ENCODE data around the gene DCST1.
A peak's percentile ranks its signal among the peaks of the same experiment; 100 is the strongest.

Gene DCST1

DNA sequence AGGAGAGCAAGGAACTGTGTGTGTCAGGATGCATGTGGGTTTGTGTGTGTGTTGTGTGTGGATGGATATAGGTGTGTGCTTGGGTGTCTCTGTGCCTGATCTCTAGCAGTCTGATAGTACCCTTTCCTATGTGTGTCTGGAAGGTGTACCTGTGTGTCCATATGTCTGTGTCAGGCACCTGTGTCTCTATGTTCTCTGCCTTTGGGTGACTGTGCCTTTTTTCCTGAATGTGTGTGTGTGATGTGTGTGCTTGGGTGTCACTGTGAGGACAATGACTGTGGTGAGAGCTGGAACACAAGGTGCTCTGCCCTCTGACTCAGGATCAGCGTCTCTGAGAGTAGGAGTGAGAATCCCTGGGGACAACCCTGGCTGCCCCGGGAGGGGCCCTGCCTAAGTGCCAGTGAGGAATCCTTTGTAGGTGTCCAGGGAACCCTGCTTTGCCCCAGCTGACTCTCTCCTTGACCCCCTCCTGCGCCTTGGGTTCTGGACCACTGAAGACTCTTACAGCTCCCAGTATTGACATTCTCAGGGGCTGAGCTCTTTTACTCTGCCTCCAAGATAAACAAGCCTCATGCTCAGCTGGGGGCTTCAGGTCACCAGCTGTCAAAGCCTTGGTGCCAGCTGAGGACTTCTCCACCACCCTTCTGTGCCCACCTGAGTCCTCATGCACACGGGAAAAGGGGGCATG is 44.3 kb downstream of the DCST1 start:
- DNase-seq: peak; percentile 52

DNA sequence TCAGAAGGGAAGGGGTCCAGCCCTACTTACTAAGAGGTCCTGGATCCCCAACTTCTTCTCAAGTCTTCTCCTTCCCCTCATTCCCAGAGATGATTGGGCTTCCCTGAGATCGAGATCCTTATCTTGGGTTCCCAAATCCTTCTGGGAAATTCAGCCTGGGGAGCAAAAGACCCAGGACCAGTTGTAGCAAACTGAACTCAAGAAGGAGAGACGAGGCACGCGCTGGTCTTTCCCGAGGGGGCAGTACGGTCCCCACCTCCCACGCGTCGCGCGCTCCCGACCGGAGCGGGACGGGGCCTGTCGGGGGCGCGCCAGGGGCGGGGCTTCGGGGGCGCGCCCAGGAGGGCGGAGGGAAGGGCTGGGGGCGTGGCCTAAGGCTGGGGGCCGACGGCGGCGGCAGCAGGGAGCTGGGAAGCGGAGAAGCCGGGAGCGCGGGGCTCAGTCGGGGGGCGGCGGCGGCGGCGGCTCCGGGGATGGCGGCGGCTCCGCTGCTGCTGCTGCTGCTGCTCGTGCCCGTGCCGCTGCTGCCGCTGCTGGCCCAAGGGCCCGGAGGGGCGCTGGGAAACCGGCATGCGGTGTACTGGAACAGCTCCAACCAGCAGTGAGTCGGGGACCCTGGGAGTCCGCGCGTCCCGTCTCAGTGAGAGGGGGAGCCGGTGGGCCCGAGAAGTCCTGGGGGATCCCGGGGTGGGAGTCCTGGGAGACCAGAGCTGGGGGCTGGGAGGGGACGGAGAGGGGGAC is 45.0 kb downstream of the DCST1 start, which contains the start of gene EFNA3:
Gene EFNA3, plus strand, starts transcription at position 369 of the 741 bp plus-strand sequence. Its CDS starts 105 bp downstream, at position 474.
- DNase-seq: peak; percentile 73

DNA sequence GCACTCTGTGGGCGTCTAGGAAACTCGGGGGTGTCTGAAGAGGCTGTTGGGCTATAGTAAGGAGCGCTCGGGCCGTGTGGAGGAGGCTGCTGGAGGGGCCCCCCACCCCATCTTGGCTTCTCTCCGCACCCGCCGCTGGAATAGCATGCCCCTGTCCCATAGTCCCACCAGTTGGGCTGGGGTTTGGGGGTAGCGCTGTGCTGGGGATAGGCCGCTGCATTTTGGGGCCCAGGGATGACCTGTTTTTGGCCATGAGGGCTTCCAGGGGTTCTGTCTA is 45.5 kb downstream of the DCST1 start:
- DNase-seq: no peak

DNA sequence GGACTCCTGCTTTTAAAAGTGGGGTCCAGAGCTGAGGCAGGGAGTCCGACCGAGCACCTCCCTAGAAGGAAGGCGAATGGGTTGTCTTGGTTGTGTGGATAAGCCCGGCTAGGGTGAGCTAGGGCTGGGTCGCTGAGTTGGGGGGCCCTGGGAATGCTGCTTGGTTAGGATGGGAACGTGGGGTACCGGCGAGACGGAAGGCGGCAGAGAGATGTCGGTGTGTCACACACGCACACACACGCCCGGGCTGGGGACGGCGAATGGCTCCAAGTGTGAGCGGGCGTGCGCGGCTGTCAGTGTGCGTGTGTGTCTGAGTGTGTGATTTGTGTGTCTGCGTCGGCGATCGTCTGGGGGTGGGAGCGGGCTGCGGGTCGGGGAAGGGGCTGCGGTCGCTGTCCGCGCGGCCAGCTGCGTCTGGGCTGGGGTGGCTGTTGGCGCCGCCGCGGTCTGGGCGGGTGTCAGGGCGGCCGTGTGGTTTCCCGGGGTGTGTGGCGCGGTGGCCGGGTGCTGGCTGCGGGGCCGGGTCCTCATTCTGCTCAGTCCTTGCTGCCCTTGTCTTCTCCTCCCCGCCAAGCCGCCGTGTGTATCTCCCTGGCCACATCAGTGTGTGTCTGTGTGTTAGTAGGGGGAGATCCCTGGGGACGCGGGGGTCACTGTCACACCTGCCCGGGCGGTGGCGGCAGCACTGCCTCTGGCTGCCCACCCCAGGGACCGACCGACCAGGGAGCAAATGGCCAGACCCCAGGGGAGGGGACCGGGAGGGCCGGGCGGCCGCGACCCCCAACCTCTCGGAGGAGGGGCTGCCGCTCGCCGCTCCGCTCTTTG is 46.1 kb downstream of the DCST1 start:
- peak; percentile 65 for DNase-seq

DNA sequence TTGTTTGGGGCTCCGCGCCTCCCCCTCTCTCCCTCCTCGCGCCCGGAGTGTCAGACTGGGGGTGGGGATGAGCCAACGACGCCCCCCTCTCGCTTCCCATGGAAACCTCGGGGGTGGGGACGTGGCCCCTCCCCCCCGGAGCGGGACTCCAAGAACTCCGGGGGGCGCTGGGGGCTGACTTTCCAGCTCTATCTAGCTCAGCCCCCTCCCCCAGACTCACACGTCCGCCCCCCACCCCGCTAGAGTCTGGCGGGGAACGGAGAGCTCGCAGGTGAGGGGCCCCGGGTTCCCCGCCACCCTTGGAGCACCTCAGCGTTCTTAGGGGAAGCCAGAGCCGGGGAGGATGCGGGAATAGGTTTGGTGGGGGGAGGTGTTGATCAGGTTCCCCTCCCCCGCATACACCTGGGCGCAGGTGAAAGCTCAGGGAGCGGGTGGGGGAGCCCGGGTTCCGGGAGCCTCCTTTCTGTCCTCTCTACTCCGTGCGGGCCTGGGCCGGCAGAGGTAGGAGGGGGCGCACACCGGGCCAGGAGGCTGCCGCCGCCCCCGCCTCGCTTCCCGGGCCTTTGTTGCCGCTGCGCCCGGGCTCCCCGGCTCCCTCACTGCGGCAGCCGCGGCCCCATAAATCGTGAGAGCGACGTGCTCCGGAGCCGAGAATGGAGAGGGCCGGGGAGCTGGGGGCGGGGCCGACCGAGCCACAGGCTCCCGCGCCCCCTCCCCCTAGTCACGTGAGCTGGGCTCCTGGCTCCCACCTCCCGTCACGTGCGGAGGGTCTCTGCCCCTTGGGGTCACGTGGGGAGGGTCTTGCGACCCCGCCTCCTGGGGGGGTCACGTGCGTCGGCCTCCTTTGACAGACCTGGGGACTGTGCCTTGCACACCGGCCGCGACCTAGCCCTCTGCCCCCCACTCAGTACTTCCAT is 46.9 kb downstream of the DCST1 start:
- DNase-seq: peak; percentile 86

DNA sequence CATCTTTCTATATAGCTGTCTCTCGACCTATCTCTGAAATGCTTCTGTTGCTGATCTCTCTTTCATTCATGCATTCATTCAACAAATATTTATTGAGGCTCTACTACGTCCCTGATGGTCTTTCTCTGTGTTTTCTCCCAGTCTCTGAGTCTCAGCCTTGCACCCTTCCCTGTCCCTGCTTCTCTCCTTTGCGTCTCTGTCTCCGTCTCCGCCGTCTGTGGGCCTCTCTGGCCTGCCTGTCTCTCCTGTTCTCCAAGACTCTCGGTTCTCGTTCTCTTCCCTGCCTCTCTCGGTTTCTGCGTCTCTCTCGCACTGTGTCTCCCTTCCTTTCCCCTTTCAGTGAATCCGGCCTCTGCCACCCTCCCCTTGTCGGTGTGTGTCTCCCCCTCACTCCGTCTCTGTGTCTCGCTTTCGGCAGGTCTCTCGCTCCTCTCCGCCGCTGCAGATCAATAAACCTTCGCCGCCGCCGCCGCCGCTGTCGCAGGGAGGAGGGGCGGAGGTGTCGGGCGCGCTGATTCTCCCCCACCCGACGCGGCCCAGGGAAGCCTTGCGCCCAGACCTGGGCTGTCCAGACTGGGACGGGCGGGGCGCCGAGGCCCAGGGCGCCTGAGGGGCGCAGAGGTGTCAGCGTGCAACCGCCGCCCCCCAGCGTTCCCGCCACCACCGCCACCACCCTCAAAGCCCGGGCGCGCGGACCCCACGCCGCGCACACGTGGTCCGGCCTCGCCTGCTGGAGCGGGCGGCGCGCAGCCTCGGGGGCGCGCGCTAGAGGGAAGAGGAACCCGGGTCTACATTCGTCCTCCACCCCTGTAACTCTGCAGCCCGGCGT is 48.1 kb downstream of the DCST1 start:
- no peak for DNase-seq

DNA sequence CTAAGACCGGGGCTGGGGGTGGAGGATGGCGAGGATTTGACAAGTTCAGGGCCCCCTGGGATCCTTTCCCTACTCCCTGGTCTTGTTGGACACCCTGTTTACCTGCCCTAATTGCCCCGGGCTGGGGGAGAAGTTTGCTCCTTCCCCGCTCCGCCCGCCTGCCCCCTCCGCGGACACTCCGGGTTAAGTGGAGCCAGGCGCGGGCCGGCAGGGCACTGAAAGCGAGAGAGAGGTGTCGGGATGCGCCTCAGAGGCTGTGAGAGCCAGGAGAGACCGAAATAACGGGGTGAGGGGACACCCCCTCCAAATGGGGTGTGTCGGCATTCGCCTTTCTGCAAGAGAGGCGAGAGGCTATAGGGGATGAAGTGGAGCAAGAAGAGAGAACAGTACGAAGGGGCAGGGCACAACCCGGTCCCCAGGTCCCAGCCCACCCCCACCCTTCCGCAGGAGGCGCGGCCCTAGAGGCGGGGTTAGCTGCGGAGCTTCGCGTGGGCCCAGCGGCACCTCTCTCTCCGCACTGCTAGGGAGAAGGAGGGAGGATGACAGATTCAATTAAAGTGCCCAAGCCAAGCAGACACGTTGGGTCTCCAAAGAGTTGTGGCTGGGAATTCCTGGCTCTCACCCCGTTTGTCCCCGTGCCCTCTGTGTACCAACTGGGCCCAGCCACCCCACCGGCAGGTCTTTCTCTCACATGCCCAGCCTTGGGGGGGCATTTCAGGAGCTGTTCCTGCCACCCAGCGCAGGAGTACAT is 48.9 kb downstream of the DCST1 start:
- DNase-seq: no peak

DNA sequence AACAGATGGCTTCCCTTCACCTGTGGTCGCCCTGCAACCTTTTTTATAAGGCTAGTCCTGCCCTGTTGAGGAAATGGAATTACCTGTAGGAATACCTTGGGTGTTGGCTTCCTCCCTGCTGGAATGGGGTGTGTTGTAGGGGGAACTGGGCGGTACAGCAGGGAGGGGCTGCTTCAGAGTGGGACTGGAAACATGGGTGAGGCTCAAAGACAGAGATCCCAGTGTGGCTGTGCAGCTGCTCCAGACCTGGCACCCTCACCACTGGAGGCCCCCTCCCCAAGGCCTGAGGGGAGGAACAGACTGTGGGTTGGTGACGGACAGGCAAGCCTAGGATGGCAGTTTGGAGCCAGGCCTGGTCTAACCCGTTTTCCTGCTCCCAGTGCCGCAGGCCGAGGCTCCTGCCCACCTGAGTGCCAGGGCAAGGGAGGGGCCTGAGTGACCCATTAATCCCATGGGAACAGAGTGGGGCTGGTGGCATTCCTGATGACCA is 49.5 kb downstream of the DCST1 start:
- DNase-seq: no peak

DNA sequence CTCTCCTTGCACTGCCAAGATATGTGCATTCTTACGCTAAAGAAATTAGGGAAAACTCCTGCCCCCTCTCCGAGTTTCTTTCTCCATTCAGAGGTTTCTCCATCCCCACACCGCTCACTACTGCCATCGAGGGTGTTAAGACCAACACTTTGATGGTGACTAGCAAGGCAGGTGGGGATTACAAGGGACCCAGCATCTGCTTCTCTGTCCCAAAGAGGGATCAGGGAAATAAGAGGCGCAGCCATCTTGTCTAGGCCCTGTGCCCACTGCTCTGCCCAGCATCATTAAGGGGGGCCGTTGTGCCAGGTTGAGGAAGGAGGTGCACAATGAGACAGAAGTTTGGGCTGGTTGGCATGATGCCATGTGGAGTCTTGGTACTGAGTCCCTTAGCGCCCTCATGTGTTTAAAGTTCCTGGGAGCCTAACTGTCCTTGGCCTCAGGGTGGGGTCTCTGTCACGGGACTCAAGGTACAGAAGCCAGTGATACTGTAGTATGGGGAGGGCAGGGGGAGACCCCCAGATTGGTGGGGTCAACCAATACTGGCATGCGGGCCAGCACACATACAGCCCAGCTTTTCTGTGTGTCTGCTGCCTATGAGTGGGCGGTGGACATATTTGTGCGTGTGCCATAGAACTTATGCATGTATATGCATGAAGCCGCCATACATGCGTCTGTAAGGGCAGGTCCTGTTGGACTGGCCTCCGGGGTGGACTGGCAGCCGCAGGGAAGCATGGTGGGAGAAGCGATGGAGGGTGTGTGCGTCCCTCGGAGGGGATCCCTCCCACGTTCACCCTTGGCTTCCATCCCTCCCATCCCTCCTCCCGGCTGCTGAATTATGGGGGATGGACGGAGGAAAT is 50.5 kb downstream of the DCST1 start:
- DNase-seq: peak; percentile 38

DNA sequence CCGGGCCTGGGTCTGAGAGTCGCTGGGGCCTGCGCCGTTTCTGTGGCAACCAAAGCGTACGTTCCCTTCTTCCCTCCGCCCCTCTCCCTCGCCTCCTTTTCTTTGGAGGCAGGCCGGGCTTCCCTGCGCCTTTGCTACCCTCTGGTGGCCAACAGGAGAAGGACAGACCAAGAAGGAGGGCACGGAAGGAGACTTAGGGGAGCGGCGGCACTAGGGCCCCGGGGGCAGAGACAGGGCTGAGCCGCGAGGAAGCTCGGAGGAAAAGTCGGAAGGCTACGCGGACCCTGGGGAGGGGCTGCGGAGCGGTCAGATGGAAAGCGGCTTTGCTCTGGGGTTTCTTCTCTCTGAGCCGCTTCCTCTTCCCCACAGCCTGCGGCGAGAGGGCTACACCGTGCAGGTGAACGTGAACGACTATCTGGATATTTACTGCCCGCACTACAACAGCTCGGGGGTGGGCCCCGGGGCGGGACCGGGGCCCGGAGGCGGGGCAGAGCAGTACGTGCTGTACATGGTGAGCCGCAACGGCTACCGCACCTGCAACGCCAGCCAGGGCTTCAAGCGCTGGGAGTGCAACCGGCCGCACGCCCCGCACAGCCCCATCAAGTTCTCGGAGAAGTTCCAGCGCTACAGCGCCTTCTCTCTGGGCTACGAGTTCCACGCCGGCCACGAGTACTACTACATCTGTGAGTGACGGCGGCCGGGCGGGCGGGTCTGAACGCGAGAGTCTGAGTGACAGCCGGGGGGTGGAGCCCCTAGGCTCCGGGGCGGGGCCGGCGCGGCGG is 51.3 kb downstream of the DCST1 start:
- peak; percentile 98 for DNase-seq

DNA sequence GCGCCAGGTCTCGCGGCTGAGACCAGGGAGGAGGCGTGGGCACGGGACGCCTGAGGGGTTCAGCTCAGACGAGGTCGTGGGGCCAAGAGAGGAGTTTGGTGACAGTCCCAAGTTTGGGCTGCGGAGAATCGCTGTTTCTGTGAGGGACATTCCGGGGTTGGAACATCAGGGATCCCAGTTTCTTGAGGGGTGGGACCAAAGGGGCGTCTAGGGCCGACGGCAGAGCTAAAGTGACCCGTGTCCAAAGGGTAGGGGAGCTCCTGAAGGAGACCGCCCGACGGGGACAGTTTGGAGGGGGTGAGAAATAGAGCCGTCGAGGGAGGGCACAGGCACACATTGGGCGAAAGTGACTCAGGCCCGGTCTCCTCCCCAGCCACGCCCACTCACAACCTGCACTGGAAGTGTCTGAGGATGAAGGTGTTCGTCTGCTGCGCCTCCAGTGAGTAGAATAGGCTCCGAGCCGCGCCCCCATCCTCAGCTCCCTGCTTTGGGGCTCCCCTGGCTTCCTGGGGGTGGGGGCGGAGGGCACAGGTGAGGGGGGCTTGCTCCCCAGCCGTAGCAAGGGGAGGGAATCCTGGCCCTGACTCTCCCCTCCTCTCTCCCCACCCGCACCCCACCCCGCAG is 52.0 kb downstream of the DCST1 start:
- DNase-seq: no peak

DNA sequence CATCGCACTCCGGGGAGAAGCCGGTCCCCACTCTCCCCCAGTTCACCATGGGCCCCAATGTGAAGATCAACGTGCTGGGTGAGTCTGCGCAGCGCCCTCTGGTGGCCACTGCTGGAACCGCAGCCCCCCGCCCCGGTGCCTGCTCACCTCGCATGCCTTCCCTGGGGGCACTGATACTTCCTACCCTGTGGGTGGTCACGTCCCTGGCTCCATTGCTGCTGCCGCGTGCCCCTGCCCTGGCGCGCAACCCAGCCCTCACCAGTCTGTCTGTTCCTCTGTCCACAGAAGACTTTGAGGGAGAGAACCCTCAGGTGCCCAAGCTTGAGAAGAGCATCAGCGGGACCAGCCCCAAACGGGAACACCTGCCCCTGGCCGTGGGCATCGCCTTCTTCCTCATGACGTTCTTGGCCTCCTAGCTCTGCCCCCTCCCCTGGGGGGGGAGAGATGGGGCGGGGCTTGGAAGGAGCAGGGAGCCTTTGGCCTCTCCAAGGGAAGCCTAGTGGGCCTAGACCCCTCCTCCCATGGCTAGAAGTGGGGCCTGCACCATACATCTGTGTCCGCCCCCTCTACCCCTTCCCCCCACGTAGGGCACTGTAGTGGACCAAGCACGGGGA is 52.6 kb downstream of the DCST1 start:
- peak; percentile 46 for DNase-seq

DNA sequence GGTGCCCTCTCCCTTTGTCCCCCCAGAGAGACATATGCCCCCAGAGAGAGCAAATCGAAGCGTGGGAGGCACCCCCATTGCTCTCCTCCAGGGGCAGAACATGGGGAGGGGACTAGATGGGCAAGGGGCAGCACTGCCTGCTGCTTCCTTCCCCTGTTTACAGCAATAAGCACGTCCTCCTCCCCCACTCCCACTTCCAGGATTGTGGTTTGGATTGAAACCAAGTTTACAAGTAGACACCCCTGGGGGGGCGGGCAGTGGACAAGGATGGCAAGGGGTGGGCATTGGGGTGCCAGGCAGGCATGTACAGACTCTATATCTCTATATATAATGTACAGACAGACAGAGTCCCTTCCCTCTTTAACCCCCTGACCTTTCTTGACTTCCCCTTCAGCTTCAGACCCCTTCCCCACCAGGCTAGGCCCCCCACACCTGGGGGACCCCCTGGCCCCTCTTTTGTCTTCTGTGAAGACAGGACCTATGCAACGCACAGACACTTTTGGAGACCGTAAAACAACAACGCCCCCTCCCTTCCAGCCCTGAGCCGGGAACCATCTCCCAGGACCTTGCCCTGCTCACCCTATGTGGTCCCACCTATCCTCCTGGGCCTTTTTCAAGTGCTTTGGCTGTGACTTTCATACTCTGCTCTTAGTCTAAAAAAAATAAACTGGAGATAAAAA is 53.4 kb downstream of the DCST1 start:
- no peak for DNase-seq

DNA sequence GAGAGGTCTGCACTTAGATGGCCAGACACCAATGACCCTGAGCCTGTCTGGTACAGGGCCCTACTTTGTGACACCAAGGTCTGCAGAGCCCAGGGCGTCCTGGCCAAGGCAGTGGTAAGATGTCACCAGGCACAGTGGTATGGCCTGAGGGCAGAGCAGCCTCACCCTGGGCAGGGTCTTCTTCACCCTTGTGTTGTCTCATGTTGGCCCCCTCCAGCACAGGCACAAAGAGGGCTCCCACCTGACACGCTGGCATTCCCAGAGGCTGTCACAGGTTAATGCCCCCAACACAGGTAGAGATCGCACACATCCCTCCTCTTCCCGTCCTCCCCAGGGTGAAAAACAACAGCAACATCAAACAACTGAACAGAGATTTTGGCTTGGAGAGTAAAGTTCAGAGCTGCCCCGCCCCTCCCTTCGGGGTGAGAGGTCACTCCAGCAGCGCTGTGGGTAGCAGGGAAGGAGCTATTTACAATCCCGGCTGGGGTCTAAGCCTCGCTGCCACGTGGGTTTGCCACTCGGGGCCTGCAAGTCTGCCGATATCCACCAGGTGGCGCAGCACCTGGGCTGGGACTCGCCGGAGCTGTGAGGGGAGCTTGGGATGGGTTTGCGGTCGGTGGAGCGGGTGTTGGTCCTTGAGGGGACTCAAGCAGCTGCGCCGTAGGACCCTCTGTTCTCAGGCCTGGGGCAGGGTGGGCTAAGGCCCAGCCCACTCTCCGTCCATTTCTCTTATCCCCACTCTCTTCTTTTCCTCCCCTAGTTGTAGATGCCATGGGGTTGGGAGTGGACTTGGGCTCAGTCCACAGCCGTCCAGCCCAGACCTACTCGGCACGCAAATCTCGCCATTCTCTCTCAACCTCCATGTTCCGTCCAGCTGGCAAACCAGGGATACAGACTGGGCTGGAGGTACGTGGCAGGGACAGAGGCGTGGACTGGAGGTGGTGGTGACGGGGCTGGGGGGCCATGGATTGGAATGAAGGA is 57.7 kb downstream of the DCST1 start:
- peak; percentile 71 for DNase-seq

DNA sequence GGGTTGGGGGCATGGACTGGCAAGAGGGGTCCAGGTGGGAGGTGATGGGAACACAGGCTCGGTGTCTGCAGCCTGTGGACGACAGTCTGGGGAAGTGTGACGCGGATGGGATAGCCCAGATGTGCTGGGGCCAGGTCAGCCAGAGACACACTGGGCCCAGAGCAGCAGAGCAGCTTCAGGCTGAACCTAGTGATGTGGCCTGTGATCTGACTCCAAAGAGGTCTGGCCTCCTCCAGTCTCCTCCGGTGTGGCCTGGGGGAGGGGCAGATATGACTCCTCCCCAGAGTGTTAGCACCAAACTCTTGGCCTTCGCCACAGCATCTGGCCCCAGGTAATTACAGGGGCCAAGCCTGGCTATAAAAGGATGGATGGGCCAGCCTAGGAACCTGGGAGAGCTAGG is 58.5 kb downstream of the DCST1 start:
- DNase-seq: no peak

DNA sequence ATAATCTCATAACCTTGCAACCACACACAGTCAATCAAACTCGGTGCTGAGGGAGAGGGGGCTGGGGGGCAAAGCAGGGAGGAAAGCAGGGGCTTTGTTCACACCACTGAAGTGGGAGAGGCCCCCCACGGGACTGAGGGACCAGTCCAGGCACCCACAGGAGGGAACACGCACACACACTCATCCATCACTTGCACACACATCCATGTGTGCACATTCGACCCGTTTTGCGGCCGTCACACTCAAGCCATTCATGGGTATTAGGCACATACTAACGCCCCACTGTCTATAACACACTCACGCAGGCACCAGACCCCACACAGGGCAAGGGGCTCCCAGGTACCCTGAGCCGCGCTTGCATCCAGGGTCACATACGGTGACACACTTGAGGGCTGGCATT is 59.0 kb downstream of the DCST1 start:
- no peak for DNase-seq
